Measurements from ENCODE around the gene IQGAP3.
A peak's percentile ranks its signal among the peaks of the same experiment; 100 is the strongest.
"Not testable (repeated sequence)": the region's sequence is repeated elsewhere in the genome, so short reads cannot be mapped to it uniquely, and the experiment has no call there.

Gene IQGAP3, protein sequence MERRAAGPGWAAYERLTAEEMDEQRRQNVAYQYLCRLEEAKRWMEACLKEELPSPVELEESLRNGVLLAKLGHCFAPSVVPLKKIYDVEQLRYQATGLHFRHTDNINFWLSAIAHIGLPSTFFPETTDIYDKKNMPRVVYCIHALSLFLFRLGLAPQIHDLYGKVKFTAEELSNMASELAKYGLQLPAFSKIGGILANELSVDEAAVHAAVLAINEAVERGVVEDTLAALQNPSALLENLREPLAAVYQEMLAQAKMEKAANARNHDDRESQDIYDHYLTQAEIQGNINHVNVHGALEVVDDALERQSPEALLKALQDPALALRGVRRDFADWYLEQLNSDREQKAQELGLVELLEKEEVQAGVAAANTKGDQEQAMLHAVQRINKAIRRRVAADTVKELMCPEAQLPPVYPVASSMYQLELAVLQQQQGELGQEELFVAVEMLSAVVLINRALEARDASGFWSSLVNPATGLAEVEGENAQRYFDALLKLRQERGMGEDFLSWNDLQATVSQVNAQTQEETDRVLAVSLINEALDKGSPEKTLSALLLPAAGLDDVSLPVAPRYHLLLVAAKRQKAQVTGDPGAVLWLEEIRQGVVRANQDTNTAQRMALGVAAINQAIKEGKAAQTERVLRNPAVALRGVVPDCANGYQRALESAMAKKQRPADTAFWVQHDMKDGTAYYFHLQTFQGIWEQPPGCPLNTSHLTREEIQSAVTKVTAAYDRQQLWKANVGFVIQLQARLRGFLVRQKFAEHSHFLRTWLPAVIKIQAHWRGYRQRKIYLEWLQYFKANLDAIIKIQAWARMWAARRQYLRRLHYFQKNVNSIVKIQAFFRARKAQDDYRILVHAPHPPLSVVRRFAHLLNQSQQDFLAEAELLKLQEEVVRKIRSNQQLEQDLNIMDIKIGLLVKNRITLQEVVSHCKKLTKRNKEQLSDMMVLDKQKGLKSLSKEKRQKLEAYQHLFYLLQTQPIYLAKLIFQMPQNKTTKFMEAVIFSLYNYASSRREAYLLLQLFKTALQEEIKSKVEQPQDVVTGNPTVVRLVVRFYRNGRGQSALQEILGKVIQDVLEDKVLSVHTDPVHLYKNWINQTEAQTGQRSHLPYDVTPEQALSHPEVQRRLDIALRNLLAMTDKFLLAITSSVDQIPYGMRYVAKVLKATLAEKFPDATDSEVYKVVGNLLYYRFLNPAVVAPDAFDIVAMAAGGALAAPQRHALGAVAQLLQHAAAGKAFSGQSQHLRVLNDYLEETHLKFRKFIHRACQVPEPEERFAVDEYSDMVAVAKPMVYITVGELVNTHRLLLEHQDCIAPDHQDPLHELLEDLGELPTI (N-terminal part only)

DNA sequence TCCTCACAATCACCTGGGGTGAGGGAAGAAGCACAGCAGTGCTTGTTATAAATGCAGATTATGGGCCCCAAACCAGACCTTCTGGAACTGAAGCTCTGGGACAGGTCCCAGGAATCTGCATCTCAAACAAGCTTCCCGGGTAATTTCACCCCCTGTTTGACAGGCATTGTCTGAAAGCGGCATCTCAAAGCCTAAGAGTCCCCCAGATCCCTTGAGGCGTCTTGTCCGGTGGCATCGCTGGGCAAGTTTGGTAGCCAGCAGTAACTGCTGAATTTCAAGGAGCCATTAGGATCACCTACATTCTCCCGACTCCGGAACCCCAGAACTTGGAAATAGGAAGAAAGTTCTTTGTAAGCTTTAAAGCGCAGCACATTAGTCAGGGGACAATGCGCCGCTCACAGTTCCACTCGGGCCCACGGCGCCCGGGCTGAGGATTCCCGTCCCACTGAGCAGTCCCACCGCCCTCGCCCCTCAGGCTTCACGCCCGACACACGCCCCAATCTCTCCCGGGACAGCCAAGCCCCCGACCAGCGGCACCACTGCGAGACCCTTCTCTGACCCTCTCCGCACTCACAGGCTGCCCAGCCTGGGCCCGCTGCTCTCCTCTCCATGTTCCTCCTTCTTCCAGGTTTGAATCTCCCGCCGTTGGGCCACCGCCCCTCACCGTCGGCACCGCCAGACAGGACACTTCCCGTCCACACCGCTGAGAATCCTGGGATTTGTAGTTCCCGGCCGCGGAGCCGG lies at the start of gene IQGAP3:
IQGAP3 (minus strand) TSS at position 647 of the 744 bp plus-strand sequence; CDS start at position 611, 36 bp downstream.
- DNase-seq = peak; percentile 90

DNA sequence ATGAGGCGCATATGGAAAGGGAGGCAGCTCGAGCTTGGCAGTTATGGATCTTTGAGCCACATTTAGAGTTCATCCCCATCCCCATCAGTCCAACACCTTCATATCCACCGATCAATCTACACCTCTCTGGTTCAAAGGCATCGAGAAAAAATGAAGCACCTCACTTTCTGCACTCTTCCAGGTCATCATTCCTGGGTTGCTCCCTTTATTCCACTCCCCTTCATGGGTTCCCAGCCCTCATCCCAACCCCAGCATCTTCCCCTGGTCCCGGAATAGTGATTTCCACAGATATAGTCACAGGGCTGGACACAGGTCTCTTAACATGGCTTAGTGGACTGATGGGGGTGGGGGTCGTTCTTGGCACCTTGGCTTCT lies 47.2 kb upstream of the IQGAP3 start:
- no peak for DNase-seq

DNA sequence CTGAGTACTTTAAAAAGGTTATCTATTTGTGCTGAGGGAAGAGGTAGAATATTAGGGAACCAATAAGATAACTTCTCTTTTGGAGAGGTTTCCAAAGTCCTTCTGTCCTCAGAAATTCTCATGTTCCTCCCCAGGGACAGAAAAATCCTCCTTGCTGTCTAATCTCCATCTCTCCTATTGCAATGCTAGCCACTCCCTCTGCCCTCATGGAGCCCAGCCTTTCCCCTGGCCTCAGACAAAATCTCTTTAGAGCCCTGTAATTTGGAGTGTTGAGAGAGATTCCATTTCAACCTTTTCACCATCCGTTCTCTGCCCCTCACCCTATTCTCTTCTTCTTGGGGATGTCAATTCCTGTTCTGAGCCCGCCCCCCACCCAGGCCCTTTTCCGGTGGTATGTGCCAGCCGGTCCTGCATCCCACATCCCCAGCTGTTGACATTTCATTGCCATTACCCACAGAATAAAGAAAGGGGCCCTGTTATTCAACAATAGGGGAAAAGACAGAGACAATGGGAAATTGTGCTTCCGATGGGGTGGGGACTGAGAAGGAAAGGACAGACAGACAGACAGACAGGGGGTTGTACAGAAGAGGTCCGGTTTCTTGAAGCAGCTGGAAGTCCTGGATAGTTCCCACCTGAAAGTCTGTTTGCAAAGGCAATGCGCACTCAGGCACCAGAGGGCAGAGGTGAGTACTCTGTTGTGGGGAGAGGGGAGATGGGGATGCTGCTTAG lies 46.7 kb upstream of the IQGAP3 start, which contains the start of gene HAPLN2:
HAPLN2 (plus strand) TSS at position 563 of the 729 bp plus-strand sequence. CDS start 4,076 bp downstream, outside the sequence.
- peak; percentile 50 for DNase-seq

GRCh38 chr1:156616463-156616862 lies 44.1 kb upstream of the IQGAP3 start:
- peak; percentile 63 for DNase-seq

DNA sequence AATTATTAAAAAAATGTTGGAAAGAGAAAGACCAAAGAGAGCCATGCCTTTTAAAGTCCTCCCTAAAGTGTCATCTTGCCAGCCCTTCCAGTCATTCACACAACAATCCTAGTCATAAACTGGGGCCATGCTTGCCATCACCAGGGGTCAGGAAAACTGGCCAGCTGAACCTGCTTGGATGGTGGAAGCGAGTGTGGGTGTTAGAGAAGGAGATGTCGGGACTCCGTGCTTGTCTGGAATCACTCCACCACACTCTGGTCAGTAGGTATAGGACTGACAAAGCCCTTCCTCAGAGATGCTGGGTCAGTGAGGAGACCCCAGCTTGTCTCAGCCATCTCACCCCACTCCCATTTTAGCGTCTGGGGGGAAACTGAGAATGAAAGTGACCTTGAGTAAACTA lies 43.6 kb upstream of the IQGAP3 start:
- DNase-seq = no peak

DNA sequence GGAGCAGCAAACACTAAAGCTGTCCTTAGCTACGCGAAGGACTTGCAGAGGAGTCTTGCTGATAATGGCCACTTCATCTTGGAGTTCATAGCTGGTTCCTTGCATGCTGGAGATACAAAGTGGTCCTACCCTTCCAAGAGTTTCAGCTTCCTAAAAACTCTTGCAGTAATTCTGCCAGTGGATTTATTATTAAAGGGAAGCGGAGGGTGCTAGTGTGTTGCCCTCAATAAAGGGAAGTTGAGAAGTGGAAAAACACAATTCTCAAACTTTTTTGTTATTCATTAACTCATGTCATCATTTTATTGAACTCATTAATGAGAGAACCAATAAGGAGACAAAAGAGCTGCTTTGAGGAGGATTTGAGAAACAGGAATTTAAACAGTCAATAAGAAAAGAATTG lies 40.3 kb upstream of the IQGAP3 start:
- DNase-seq = no peak

DNA sequence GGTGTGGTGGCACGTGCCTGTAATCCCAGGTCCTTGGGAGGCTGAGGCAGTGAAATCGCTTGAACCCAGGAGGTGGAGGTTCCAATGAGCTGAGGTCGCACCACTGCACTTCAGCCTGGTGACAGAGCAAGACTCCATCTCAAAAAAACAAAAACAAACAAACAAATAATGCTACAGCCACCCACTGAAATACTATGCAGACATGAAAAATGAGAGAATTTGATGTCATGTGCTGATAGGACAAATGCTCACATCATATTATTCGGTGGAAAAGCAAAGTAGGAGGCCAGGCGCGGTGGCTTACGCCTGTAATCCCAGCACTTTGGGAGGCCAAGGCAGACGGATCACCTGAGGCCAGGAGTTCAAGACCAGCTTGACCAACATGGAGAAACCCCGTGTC lies 37.7 kb upstream of the IQGAP3 start:
- DNase-seq = not testable (repeated sequence)

- peak; percentile 72 for DNase-seq
Observed at GRCh38 chr1:156608981-156609380, 36.6 kb upstream of the IQGAP3 start.

DNA sequence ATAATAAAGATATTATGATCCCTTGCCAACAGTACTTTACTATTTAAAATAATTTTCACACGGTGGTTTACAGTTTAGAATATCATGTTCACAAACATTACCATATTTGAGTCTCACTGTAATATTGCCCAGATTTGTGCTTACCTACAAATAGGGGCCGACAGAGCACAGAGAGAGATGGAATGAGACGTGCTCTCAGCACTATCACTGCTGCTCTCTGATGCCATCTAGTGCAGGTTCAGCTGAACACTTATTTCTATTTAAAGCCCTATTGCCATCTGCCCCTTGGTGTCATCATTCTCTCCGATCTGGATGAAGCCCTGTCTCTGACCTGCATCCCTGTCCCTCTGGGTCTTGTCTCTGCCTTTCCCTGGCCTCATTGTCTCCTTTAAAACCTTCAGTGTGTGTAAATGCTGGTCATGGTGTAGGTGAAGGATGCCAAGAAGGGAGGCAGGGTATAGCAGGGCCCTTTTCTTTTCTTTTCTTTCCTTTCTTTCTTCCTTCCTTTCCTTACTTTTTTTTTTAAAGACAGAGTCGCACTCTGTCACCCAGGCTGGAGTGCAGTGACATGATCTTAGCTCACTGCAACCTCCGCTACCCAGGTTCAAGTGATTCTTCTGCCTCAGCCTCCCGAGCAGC lies 35.8 kb upstream of the IQGAP3 start:
- peak; percentile 89 for DNase-seq

GRCh38 chr1:156607344-156607743 lies 35.0 kb upstream of the IQGAP3 start:
- not testable (repeated sequence) for DNase-seq

DNA sequence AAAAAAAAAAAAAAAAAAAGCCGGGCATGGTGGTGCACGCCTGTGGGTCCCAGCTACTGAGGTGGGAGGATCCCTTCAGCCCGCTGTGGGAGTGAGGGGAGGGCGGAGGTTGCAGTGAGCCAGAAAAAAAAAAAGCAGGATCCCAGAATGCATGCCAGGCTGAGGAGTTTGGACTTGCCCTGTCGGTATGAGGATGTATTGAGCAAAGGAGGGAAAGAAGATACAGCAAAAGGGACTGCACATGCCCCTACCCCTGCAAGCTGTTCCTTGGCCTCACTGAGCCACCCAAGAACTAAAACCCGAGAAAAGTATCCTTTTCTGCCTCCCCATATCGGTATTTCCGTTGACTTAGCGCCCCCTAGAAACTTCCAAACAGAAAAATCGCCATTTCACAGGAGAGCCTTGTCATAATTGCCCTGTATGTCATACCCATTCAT lies 30.2 kb upstream of the IQGAP3 start:
- peak; percentile 72 for DNase-seq

DNA sequence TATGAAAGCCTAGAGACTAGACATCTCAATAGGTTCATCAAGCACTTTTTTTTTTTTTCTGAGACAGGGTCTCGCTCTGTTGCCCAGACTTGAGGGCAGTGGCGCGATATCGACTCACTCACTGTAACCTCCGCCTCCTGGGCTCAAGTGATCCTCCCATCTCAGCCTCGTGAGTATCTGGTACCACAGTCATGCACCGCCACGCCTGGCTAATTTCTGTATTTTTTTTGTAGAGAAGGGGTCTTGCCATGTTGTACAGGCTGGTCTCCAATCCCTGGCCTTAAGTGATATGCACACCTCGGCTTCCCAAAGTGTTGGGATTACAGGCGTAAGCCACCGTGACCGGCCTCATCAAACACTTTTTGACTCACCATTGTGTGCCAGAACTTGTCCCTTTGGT lies 29.5 kb upstream of the IQGAP3 start:
- no peak for DNase-seq

DNA sequence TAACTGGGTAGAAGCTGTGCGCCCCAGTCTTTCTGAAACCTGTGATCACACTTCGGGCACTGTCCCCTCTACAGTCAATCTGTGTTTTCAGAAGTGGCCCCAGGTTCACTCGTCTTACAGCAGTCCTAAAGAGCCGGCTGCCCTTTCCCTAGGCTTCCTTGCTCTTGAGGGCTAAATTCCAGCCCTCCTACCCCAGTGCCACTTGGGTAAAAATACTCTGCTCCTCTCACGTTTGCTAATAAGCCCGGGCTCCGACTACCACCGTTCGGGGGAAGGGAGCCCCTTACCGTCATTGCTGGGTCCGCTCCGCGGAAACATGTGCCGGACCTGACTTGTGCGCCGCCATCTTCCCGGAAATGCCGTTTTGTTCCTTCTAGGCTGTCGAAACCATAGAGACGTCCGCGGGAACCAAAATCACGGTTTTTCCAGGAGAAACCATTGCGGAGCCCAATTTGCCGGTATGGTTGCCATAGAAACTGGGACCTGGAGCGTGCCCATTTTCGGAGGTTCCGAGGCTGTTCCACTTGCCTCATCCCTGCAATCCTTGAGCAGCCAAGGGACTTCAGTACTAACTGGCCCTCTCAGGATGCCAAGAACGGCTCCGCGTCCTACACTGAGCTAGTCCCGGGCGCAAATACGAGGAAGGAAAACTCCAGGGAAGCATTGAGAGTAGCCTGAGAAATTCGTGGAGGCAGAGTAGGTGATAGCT lies 28.9 kb upstream of the IQGAP3 start, which contains the start of gene GPATCH4:
GPATCH4 (minus strand) TSS at position 358 of the 709 bp plus-strand sequence.
- peak; percentile 92 for DNase-seq

DNA sequence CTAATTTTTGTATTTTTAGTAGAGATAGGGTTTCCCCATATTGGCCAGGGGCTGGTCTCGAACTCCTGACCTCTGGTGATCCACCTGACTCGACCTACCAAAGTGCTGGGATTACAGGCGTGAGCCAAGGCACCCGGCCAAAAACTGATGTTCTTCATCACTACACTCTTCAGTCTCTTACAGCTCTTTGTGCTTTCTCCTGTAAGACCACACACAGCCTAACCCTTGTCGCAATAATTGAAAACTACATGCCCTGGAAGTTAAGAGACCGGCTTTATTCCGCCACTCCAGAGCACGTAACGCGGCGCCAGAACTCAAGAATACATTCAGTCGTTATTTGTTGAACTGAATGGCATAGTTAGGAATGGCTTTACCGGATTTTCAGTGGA lies 28.4 kb upstream of the IQGAP3 start:
- DNase-seq = peak; percentile 36

DNA sequence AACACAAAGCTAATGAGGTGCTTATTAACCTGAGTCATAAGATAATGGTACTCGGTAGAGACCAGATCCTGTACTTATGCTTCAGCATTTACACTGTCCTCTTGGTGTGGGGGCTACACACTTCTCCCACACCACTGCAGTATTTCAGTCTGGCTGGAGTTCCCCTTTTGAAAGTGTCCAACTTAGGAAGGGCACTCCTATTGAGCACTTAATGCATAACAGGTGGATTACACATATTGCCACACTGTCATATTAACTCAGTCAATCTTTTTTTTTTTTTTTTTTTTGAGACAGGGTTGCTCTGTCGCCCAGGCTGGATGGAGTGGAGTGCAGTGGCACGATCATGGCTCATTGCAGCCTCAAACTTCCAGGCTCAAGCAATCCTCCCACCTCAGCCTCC lies 27.4 kb upstream of the IQGAP3 start:
- DNase-seq = peak; percentile 91

- DNase-seq = no peak
Observed at GRCh38 chr1:156598731-156599432, 26.5 kb upstream of the IQGAP3 start.

GRCh38 chr1:156598125-156598524 lies 25.8 kb upstream of the IQGAP3 start:
- no peak for DNase-seq

DNA sequence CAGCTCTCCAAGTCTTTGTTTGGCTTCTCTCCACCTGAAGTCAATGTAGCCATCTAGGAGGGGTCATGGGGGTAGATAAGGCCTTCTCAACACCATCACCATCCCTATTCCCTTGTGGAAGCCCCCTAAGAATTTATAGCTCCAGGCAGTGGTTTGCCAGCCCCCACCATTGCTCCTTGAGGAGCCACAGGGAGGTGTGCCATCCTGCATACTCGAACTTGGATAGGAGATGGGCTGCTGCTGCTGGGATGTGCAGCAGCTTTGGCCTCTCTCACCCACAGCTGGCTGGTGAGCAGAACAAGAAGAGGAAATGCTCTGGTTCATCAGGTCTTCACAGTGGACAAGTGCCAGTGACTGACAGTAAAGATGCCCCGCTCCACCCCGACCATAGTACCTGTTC lies 24.1 kb upstream of the IQGAP3 start:
- DNase-seq = no peak

GRCh38 chr1:156595016-156595415 lies 22.7 kb upstream of the IQGAP3 start:
- no peak for DNase-seq

All from hematopoietic multipotent progenitor cell treated with erythropoietin and hydrocortisone succinate and interleukin-3 and kit ligand, for 4 days (in vitro differentiated cells).